Body of pancreas (tissue), 4 donors: ENCODE results near the gene PAK4.

ENCODE experiments used
- POLR2A ChIP-seq, 3 donors: fragments of 450-650 bp; IDR thresholded peaks; one replicate each; pipeline ENCODE4 v1.6.1; 2016; ENCODE audit warnings: antibody characterized with exemption in 3 of 3, mild to moderate bottlenecking in 2 of 3
- TF ChIP-seq, protein P1 (sequence below), 7 experiments: fragments of 450-650 bp in 4 of 7; fragments of 200-600 bp in 3 of 7; sonication (generic) in 3 of 7; IDR thresholded peaks; one replicate each; pipeline ENCODE4 v1.5.1; 2016 to 2019; ENCODE audit warnings: antibody characterized with exemption in 7 of 7

DNA sequence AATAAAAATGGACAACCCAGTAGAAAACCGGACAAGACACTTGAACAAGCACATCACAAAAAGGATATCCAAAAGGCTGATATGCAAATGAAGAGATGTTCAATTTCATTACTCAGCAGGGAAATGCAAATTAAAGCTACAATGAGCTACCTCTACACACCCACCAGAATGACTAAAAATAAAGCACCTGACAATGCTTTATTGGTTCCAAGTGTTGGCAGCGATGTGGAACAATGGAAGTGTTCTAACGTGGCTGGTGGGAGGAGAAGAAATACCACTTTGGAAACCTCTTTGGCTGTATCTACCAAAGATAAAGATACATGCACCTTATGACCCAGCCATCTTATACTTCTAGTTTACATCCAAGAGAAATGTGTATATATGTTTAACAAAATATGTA lies 45.2 kb upstream of the PAK4 start:
- TF ChIP-seq, protein P1, sequence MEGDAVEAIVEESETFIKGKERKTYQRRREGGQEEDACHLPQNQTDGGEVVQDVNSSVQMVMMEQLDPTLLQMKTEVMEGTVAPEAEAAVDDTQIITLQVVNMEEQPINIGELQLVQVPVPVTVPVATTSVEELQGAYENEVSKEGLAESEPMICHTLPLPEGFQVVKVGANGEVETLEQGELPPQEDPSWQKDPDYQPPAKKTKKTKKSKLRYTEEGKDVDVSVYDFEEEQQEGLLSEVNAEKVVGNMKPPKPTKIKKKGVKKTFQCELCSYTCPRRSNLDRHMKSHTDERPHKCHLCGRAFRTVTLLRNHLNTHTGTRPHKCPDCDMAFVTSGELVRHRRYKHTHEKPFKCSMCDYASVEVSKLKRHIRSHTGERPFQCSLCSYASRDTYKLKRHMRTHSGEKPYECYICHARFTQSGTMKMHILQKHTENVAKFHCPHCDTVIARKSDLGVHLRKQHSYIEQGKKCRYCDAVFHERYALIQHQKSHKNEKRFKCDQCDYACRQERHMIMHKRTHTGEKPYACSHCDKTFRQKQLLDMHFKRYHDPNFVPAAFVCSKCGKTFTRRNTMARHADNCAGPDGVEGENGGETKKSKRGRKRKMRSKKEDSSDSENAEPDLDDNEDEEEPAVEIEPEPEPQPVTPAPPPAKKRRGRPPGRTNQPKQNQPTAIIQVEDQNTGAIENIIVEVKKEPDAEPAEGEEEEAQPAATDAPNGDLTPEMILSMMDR (IDR thresholded peaks at IDR 0.05): no peak
- TF ChIP-seq POLR2A (IDR thresholded peaks at IDR 0.05): no peak
